Kidney (tissue), 14 donors: ENCODE measurements around the gene ETS2. TPM values are rescaled to one million over a fixed set of nuclear protein-coding genes. Genes with fewer than 3 reads are reported as not detected.

ENCODE experiments used
- DNase-seq, 5 donors: peaks; one replicate each; pipeline ENCODE4 v3.0.0-alpha.2; 2013 to 2020
- FAIRE-seq: peaks from 2 replicates; lab custom pipeline; 2012; peaks lifted over from hg19 to GRCh38; lab: Jason Lieb, UNC
- H3K27ac ChIP-seq, 2 donors: one replicate each; pipeline ENCODE4 v1.7.0; 2013; ENCODE audit warnings: low read depth in 2 of 2, low read length in 2 of 2, inconsistent platforms in 1 of 2
- H3K27me3 ChIP-seq: one replicate; pipeline ENCODE4 v1.7.1; 2013; ENCODE audit warnings: low read length, inconsistent platforms; ENCODE audit not compliant: control insufficient read depth, insufficient read depth
- H3K36me3 ChIP-seq, 3 donors: one replicate each; pipeline versions ENCODE4 v1.7.0 to v1.7.1; 2013; ENCODE audit warnings: low read length in 3 of 3, control low read depth in 1 of 3, inconsistent platforms in 1 of 3; ENCODE audit not compliant: insufficient read depth in 3 of 3, control insufficient read depth in 2 of 3
- H3K4me1 ChIP-seq, 3 donors: one replicate each; pipeline versions ENCODE4 v1.7.0 to v1.7.1; 2013; ENCODE audit warnings: low read length in 3 of 3, inconsistent platforms in 1 of 3, low read depth in 1 of 3; ENCODE audit not compliant: control insufficient read depth in 2 of 3, insufficient read depth in 2 of 3
- H3K4me3 ChIP-seq, 3 donors: one replicate each; pipeline versions ENCODE4 v1.7.0 to v1.8.1; 2013; ENCODE audit warnings: low read length in 3 of 3, control low read depth in 1 of 3, inconsistent platforms in 1 of 3
- H3K9ac ChIP-seq, 3 donors: one replicate each; pipeline versions ENCODE4 v1.7.0 to v1.7.1; 2013; ENCODE audit warnings: low read length in 3 of 3, control low read depth in 1 of 3, inconsistent platforms in 1 of 3
- H3K9me3 ChIP-seq, 3 donors: one replicate each; pipeline versions ENCODE4 v1.7.0 to v1.7.1; 2013; ENCODE audit warnings: low read length in 3 of 3, control low read depth in 1 of 3, inconsistent platforms in 1 of 3; ENCODE audit not compliant: control insufficient read depth in 2 of 3, insufficient read depth in 1 of 3
- intact Hi-C: fragments of 100-400 bp; cut with DNase I; formaldehyde crosslinking; loops from one replicate; pipeline ENCODE4 v1.11.1; 2022
- polyA plus RNA-seq: library from polyadenylated mRNA; stranded (reverse); fragments of 350-450 nt; fragmentation: Illumina TruSeq; extraction: RNeasy Lipid Tissue Mini Kit (QIAGEN cat#74804); gene quantifications from one replicate; pipeline ENCODE4 v1.2.3, GENCODE V29; 2014; ENCODE audit warnings: low read depth, low replicate concordance; ENCODE audit not compliant: insufficient read depth
- total RNA-seq: library from RNA; stranded (reverse); fragmentation: NEBNext Ultra II Directional; extraction: Animal tissue kit (Norgen Biotek cat#: 25700); gene quantifications from one replicate; pipeline ENCODE4 v1.2.1, GENCODE V29; 2021
- TF ChIP-seq, protein P1 (sequence below): IDR thresholded peaks from 3 replicates; pipeline ENCODE4 v1.5.1; 2012; ENCODE audit warnings: mild to moderate bottlenecking, moderate library complexity, borderline replicate concordance; ENCODE audit not compliant: insufficient read depth; ENCODE audit errors: extremely low read depth
- donor health status: control.
- donor health status: control.
- donor health status: control.
- donor health status: control.
- donor health status: control.
- donor health status: DM: yes; HTN: yes; CAD: no.
- donor health status: Normal renal cell carcinoma (clear cell type).

The ETS2 gene
- total and polyA plus RNA-seq, 2 donors from 2014 or later = 43.1 to 178 TPM

DNA sequence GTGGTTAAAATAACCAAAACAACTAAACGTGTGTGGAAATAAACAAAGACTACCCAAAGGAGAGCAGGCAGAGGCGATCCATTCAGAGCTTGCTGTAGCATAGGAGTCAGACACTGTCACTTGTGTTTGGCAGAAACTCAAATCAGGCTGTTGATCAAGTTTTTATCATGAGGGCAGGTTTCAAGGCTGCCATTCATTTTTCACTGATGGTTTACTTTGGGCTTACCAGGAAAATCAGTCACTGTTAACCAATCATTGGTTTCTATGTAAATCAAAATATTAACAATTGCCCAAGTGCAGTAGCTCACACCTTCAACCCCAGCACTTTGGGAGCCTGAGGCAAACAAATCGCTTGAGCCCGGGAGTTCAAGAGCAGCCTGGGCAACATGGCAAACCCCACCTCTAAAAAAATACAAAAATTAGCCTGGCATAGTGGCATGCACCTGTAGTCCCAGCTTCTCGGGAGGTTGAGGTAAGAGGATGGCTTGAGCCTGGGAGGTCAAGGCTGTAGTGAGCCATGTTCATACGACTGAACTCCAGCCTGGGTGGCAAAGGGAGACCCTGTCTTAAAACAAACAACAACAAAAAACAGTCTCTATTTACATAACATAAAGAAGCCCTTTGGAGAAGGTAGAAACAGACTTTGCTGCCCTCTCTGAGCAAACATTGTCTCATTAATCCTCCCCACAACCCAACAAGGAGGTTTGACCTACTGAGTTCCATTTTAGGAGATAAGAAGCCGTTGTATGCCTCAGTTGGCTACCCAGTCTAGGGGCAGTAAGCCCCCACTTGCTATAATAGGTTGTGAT is 21.1 kb upstream of the ETS2 start:
- no peak overlapping the region for H3K4me3 ChIP-seq
- DNase-seq = no peak
- H3K4me1 ChIP-seq = peaks cover 0 to 7% (median 0%) of the 10 kb centered on the region in 3 donors
- TF ChIP-seq, protein P1, sequence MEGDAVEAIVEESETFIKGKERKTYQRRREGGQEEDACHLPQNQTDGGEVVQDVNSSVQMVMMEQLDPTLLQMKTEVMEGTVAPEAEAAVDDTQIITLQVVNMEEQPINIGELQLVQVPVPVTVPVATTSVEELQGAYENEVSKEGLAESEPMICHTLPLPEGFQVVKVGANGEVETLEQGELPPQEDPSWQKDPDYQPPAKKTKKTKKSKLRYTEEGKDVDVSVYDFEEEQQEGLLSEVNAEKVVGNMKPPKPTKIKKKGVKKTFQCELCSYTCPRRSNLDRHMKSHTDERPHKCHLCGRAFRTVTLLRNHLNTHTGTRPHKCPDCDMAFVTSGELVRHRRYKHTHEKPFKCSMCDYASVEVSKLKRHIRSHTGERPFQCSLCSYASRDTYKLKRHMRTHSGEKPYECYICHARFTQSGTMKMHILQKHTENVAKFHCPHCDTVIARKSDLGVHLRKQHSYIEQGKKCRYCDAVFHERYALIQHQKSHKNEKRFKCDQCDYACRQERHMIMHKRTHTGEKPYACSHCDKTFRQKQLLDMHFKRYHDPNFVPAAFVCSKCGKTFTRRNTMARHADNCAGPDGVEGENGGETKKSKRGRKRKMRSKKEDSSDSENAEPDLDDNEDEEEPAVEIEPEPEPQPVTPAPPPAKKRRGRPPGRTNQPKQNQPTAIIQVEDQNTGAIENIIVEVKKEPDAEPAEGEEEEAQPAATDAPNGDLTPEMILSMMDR = no peak
- no peak for FAIRE-seq
- H3K9ac ChIP-seq = no peak overlapping the region
- intact Hi-C loops = no loop called here
- H3K27ac ChIP-seq = no peak overlapping the region
- no peaks in the 10 kb centered on the region for H3K36me3 ChIP-seq
- H3K27me3 ChIP-seq = no peaks in the 10 kb centered on the region
- peaks cover 0 to 11% (median 0%) of the 10 kb centered on the region in 3 donors for H3K9me3 ChIP-seq

DNA sequence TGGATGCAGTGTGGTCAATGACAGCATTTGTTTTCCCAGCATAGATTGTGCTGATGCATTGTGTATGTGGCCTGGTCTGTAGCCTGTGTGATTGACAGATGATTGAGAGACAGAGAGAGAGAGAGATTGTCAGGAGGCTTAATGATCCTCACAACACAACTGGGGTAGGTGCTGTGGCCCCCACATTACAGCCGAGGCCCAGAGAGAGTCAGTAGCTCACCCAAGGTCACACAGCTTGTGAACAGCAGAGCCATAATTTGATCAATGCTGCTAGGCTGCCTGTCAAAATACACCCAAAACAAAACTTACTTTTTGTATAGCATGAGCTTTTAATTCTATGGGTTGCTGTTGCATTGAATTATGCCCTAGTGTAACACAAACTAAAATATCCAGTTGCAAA is 20.2 kb upstream of the ETS2 start:
- H3K27me3 ChIP-seq = no peaks in the 10 kb centered on the region
- DNase-seq = no peak
- no peak overlapping the region for H3K27ac ChIP-seq
- TF ChIP-seq, protein P1 = no peak
- H3K9me3 ChIP-seq = peaks cover 0 to 11% (median 0%) of the 10 kb centered on the region in 3 donors
- FAIRE-seq = no peak
- H3K4me3 ChIP-seq = no peak overlapping the region
- intact Hi-C loops = no loop called here
- H3K36me3 ChIP-seq = no peaks in the 10 kb centered on the region
- H3K9ac ChIP-seq = no peak overlapping the region
- peaks cover 0 to 7% (median 0%) of the 10 kb centered on the region in 3 donors for H3K4me1 ChIP-seq

DNA sequence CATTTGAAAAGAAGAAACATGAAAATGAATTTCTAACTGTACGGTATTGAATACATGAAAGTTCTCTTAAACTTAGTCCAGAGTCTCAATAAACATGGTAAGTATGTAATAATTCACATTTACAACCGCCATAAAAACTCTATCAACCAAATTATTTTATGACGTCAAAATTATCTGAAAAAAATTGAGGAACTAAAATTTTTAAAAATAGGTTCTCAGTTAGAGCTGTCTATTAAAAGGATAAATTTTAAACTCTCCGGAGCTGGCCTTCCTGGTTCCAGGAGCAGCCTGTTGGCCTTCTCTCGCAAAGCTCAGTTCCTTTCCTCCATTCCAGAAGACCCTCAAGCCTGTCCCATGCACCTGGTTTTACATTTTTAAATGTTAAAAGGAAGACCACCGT is 18.7 kb upstream of the ETS2 start:
- H3K9me3 ChIP-seq = peaks cover 0 to 8% (median 0%) of the 10 kb centered on the region in 3 donors
- H3K27ac ChIP-seq = no peak overlapping the region
- H3K36me3 ChIP-seq = no peaks in the 10 kb centered on the region
- intact Hi-C loops = no loop called here
- no peak overlapping the region for H3K4me3 ChIP-seq
- peaks cover 0 to 7% (median 0%) of the 10 kb centered on the region in 3 donors for H3K4me1 ChIP-seq
- no peak for FAIRE-seq
- H3K9ac ChIP-seq = no peak overlapping the region
- DNase-seq = no peak
- TF ChIP-seq, protein P1 = no peak
- H3K27me3 ChIP-seq = no peaks in the 10 kb centered on the region
